Heart left ventricle (tissue), 13 donors: Measurements from ENCODE around the gene PRPF19.

Experiments used
- CTCF ChIP-seq, 12 donors: fragments of 200-600 bp; sonication (generic) in 4 of 12; IDR thresholded peaks; one replicate each; pipeline versions ENCODE4 v1.5.0 to v1.8.0; 2018 to 2022; ENCODE audit warnings: antibody characterized with exemption in 12 of 12, mild to moderate bottlenecking in 5 of 12
- POLR2A ChIP-seq, 2 donors: fragments of 450-650 bp; IDR thresholded peaks; one replicate each; pipeline ENCODE4 v1.6.1; 2017; ENCODE audit warnings: antibody characterized with exemption in 2 of 2, mild to moderate bottlenecking in 2 of 2, moderate library complexity in 2 of 2
- donor health status: ischemic (EF 13 %, LVEDD 7.1; RV severe dilation, severe dysfunction).
- donor health status: DM: no; HTN: yes; CAD: no.
- donor health status: DM: no; HTN: no; CAD: no.
- donor health status: ischemic (EF 25% LVEDD 6.9; RV normal size, moderate dysfunction).
- donor health status: ischemic (EF 25% LVEDD 5.7; RV mildly dilated, moderate dysfunction).
- donor health status: ischemic (EF 35%, LVEDD 5.7; RV mildly dilated, moderate dysfunction).
- donor health status: nonischemic (EF 11% LVEDD 7.7; RV severe dilation, severe dysfunction).
- donor health status: DM: yes; HTN: yes; CAD: no.
- donor health status: PGD.
- donor health status: ischemic (EF 29% LVEDD 5.4; RV normal size, mild dysfunction).
- donor health status: nonischemic (EF 23%, LVEDD 6.1; RV moderate dilation, normal function).

DNA sequence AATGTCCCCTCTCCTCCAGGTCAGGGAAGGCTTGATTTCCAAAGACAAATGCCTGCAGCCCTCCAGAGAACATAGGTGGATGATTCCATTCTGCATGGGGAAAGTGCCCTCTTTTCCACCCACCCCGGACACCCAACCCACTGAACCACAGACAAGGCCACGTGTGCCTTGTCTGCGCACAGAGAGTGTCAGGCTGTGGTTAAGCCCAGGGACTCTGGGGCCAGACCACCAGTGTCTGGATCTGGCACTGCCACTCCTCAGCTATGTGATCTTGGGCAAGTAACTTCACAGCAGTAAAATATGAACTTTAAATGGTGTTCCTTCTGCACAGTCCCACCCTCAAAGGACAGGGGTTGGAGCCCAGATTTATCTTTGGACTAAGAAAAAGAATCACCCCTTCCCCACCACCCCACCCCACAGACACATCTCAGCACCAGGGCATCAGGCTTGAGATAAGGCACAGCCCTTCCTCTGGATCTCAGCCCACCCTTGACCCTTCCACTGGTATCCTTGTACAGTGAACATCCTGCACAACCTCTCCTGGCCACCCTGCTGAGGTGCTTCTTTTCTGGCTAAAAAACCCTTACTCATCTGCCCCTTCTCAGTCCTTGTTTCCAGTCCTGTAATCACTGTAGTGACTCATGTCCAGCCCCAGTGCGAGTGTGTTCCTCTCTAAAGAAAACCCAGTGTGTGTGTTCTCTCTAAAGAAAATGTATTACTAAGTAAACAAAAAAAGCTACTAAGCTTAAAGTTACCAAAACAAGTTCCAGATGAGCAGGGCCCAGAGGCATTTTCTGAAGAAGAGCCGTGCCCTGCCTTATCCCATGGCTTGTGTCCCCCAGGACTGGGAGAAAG is 48.8 kb downstream of the PRPF19 start:
- TF ChIP-seq POLR2A (IDR thresholded peaks at IDR 0.05) (no peak), CTCF (IDR thresholded peaks at IDR 0.05) (no peak)
